MM.1S (cell line): ENCODE measurements around the gene HS3ST4.

Source experiments
- DNase-seq: peaks from one replicate; pipeline ENCODE4 v3.0.0-alpha.2; 2015
- H2AFZ ChIP-seq: fragments of 300-600 bp; sonication (generic); 2 replicates; pipeline ENCODE4 v1.6.0; 2016; ENCODE audit warnings: antibody characterized with exemption, low read length
- H3F3A ChIP-seq: fragments of 300-600 bp; sonication (generic); 2 replicates; pipeline ENCODE4 v1.6.1; 2016; ENCODE audit warnings: mild to moderate bottlenecking, antibody characterized with exemption, low read length, moderate library complexity, mixed read lengths; ENCODE audit not compliant: insufficient read depth
- H3K27ac ChIP-seq: fragments of 300-600 bp; sonication (generic); 2 replicates; pipeline ENCODE4 v1.5.1; 2016; ENCODE audit warnings: mild to moderate bottlenecking, low read length
- H3K27me3 ChIP-seq: fragments of 300-600 bp; sonication (generic); replicated peaks from 2 replicates; pipeline ENCODE4 v1.6.0; 2016; ENCODE audit warnings: low read length; ENCODE audit not compliant: insufficient read depth
- H3K36me3 ChIP-seq: fragments of 300-600 bp; sonication (generic); replicated peaks from 2 replicates; pipeline ENCODE4 v1.6.1; 2016; ENCODE audit warnings: mild to moderate bottlenecking, low read length, mixed read lengths; ENCODE audit not compliant: insufficient read depth
- H3K4me1 ChIP-seq: fragments of 300-600 bp; sonication (generic); 2 replicates; pipeline ENCODE4 v1.6.1; 2016; ENCODE audit warnings: low read length, mixed read lengths
- H3K4me2 ChIP-seq: fragments of 300-600 bp; sonication (generic); 2 replicates; pipeline ENCODE4 v1.6.0; 2016; ENCODE audit warnings: low read depth, low read length
- H3K4me3 ChIP-seq: fragments of 300-600 bp; sonication (generic); 2 replicates; pipeline ENCODE4 v1.5.1; 2016; ENCODE audit warnings: low read length, mixed read lengths
- H3K79me2 ChIP-seq: fragments of 300-600 bp; sonication (generic); 2 replicates; pipeline ENCODE4 v1.6.1; 2016; ENCODE audit warnings: mixed run types, low read length, mixed read lengths
- H3K9ac ChIP-seq: fragments of 300-600 bp; sonication (generic); 2 replicates; pipeline ENCODE4 v1.6.1; 2016; ENCODE audit warnings: low read length, mixed read lengths
- H3K9me2 ChIP-seq: fragments of 300-600 bp; sonication (generic); replicated peaks from 2 replicates; pipeline ENCODE4 v1.6.1; 2016; ENCODE audit warnings: mild to moderate bottlenecking, low read length, mixed read lengths; ENCODE audit not compliant: insufficient read depth
- H3K9me3 ChIP-seq: fragments of 300-600 bp; sonication (generic); replicated peaks from 2 replicates; pipeline ENCODE4 v1.6.1; 2016; ENCODE audit warnings: mild to moderate bottlenecking, low read length, mixed read lengths; ENCODE audit not compliant: insufficient read depth
- H4K20me1 ChIP-seq: fragments of 300-600 bp; sonication (generic); 2 replicates; pipeline ENCODE4 v1.6.1; 2016; ENCODE audit warnings: mild to moderate bottlenecking, low read length, moderate library complexity, mixed read lengths; ENCODE audit not compliant: insufficient read depth
- CTCF ChIP-seq: fragments of 300-600 bp; sonication (generic); IDR thresholded peaks from 2 replicates; pipeline ENCODE4 v1.5.1; 2016; ENCODE audit warnings: antibody characterized with exemption, low read length, mixed read lengths
- EZH2 ChIP-seq: fragments of 300-600 bp; sonication (generic); optimal IDR thresholded peaks from 2 replicates; pipeline ENCODE3; 2017; ENCODE audit warnings: low read depth, mild to moderate bottlenecking, antibody characterized with exemption, low read length, mixed read lengths
- EZH2phosphoT487 ChIP-seq: fragments of 300-600 bp; sonication (generic); IDR thresholded peaks from 2 replicates; pipeline ENCODE4 v1.6.1; 2018; ENCODE audit warnings: antibody characterized with exemption, low read length

The HS3ST4 gene

GRCh38 chr16:26137956-26138355 is 446.2 kb downstream of the HS3ST4 start:
- no peak for DNase-seq
- no peaks in the 10 kb centered on the region for H3K79me2 ChIP-seq
- H3K9ac ChIP-seq = no peak overlapping the region
- no peak overlapping the region for H3K4me3 ChIP-seq
- no peak overlapping the region for H3K4me2 ChIP-seq
- no peaks in the 10 kb centered on the region for H3K9me3 ChIP-seq
- TF ChIP-seq CTCF (no peak), EZH2 (no peak), EZH2phosphoT487 (no peak)
- H3K27ac ChIP-seq = no peak overlapping the region
- no peaks in the 10 kb centered on the region for H4K20me1 ChIP-seq
- H3K4me1 ChIP-seq = no peaks in the 10 kb centered on the region
- H3K9me2 ChIP-seq = no peaks in the 10 kb centered on the region
- no peak overlapping the region for H2AFZ ChIP-seq
- no peaks in the 10 kb centered on the region for H3K36me3 ChIP-seq
- no peaks in the 10 kb centered on the region for H3F3A ChIP-seq
- no peaks in the 10 kb centered on the region for H3K27me3 ChIP-seq

GRCh38 chr16:26139091-26139490 is 447.3 kb downstream of the HS3ST4 start:
- no peaks in the 10 kb centered on the region for H3F3A ChIP-seq
- H3K4me3 ChIP-seq = no peak overlapping the region
- no peak overlapping the region for H3K27ac ChIP-seq
- DNase-seq = no peak
- no peaks in the 10 kb centered on the region for H3K9me3 ChIP-seq
- TF ChIP-seq EZH2 = no peak
- H3K36me3 ChIP-seq = no peaks in the 10 kb centered on the region
- H3K9ac ChIP-seq = no peak overlapping the region
- H2AFZ ChIP-seq = no peak overlapping the region
- no peaks in the 10 kb centered on the region for H4K20me1 ChIP-seq
- no peaks in the 10 kb centered on the region for H3K79me2 ChIP-seq
- H3K4me2 ChIP-seq = no peak overlapping the region
- H3K9me2 ChIP-seq = no peaks in the 10 kb centered on the region
- H3K4me1 ChIP-seq = no peaks in the 10 kb centered on the region
- H3K27me3 ChIP-seq = no peaks in the 10 kb centered on the region

GRCh38 chr16:26139884-26140283 is 448.1 kb downstream of the HS3ST4 start:
- no peaks in the 10 kb centered on the region for H3K79me2 ChIP-seq
- DNase-seq = no peak

More at GRCh38 chr16:26139884-26140283, 448.1 kb downstream of the HS3ST4 start:
- Histone ChIP-seq H3K27ac (no peak overlapping the region), H3K9me3 (no peaks in the 10 kb centered on the region), H4K20me1 (no peaks in the 10 kb centered on the region), H3K27me3 (no peaks in the 10 kb centered on the region), H2AFZ (no peak overlapping the region), H3K9ac (no peak overlapping the region), H3K4me2 (no peak overlapping the region), H3K4me3 (no peak overlapping the region), H3K9me2 (no peaks in the 10 kb centered on the region), H3F3A (no peaks in the 10 kb centered on the region), H3K4me1 (no peaks in the 10 kb centered on the region), H3K36me3 (no peaks in the 10 kb centered on the region)
- TF ChIP-seq EZH2phosphoT487 (no peak), CTCF (no peak), EZH2 (no peak)
